PC-3 (cell line): Measurements from ENCODE around the gene HPGD. TPM values are rescaled to one million over a fixed set of nuclear protein-coding genes. Genes with fewer than 3 reads are reported as not detected.

Experiments used
- ATAC-seq: fragments of 200-7000 bp; cut with Tn5 transposase; 2 replicates; pipeline ENCODE4 v1.9.1; 2020; ENCODE audit warnings: mild to moderate bottlenecking, moderate library complexity
- BruUV-seq: library from RNA; stranded (reverse); fragments of 400-500 nt; replicated peaks from 2 replicates; lab custom pipeline; 2021; lab: Mats Ljungman, UMichigan
- CTCF ChIA-PET: fragments of 300-600 bp; sonication (Branson Sonifier 250); formaldehyde crosslinking; loops from one replicate; lab custom pipeline; 2022; ENCODE audit warnings: antibody characterized with exemption; lab: Charles Lee
- POLR2A ChIA-PET: fragments of 300-600 bp; sonication (Branson Sonifier 250); formaldehyde crosslinking; loops from one replicate; lab custom pipeline; 2022; ENCODE audit warnings: antibody characterized with exemption; ENCODE audit not compliant: unreplicated experiment; lab: Charles Lee
- DNase-seq: peaks from one replicate; pipeline ENCODE4 v3.0.0-alpha.2; 2015
- H2AFZ ChIP-seq: fragments of 300-600 bp; sonication (generic); 2 replicates; pipeline ENCODE4 v1.6.0; 2016; ENCODE audit warnings: antibody characterized with exemption, low read length
- H3F3A ChIP-seq: fragments of 300-600 bp; sonication (generic); one replicate; pipeline ENCODE4 v1.6.0; 2017; ENCODE audit warnings: antibody characterized with exemption, low read length, control low read depth, mild to moderate bottlenecking; ENCODE audit not compliant: unreplicated experiment
- H3K27ac ChIP-seq: fragments of 300-600 bp; sonication (generic); 2 replicates; pipeline ENCODE4 v1.5.1; 2016; ENCODE audit warnings: mild to moderate bottlenecking, low read length
- H3K27me3 ChIP-seq: fragments of 300-600 bp; sonication (generic); 2 replicates; pipeline ENCODE4 v1.6.1; 2016; ENCODE audit warnings: low read length, mixed read lengths
- H3K36me3 ChIP-seq: fragments of 300-600 bp; sonication (generic); 2 replicates; pipeline ENCODE4 v1.6.1; 2016; ENCODE audit warnings: low read depth, mixed run types, low read length, mixed read lengths
- H3K4me1 ChIP-seq: fragments of 300-600 bp; sonication (generic); 2 replicates; pipeline ENCODE4 v1.5.1; 2016; ENCODE audit warnings: low read length; ENCODE audit not compliant: insufficient read depth
- H3K4me2 ChIP-seq: fragments of 300-600 bp; sonication (generic); 2 replicates; pipeline ENCODE4 v1.6.0; 2016; ENCODE audit warnings: low read length
- H3K4me3 ChIP-seq: fragments of 300-600 bp; sonication (generic); 2 replicates; pipeline ENCODE4 v1.5.1; 2016; ENCODE audit warnings: mild to moderate bottlenecking, low read length, mixed read lengths
- H3K79me2 ChIP-seq: fragments of 300-600 bp; sonication (generic); 2 replicates; pipeline ENCODE4 v1.6.1; 2017; ENCODE audit warnings: low read length, mixed read lengths
- H3K9ac ChIP-seq: fragments of 300-600 bp; sonication (generic); 2 replicates; pipeline ENCODE4 v1.6.0; 2016; ENCODE audit warnings: mild to moderate bottlenecking, low read length
- H3K9me2 ChIP-seq: fragments of 300-600 bp; sonication (generic); replicated peaks from 2 replicates; pipeline ENCODE4 v1.6.1; 2016; ENCODE audit warnings: mixed run types, low read length, mixed read lengths
- H3K9me3 ChIP-seq: fragments of 300-600 bp; sonication (generic); 2 replicates; pipeline ENCODE4 v1.6.1; 2016; ENCODE audit warnings: low read length, mixed read lengths
- H4K20me1 ChIP-seq: fragments of 300-600 bp; sonication (generic); 2 replicates; pipeline ENCODE4 v1.6.1; 2016; ENCODE audit warnings: low read length, mixed read lengths
- CTCF ChIP-seq: fragments of 300-600 bp; sonication (generic); conservative IDR thresholded peaks from 2 replicates; pipeline ENCODE4 v1.5.1; 2017; ENCODE audit warnings: antibody characterized with exemption, low read depth, mild to moderate bottlenecking, low read length
- EZH2 ChIP-seq: fragments of 300-600 bp; sonication (generic); IDR thresholded peaks from one replicate; pipeline ENCODE4 v1.6.1; 2017; ENCODE audit warnings: antibody characterized with exemption, mild to moderate bottlenecking, low read length; ENCODE audit not compliant: unreplicated experiment
- EZH2phosphoT487 ChIP-seq: fragments of 300-600 bp; sonication (generic); IDR thresholded peaks from 2 replicates; pipeline ENCODE4 v1.6.1; 2018; ENCODE audit warnings: mild to moderate bottlenecking, antibody characterized with exemption, low read length, borderline replicate concordance
- intact Hi-C: fragments of 100-400 bp; cut with micrococcal nuclease; formaldehyde crosslinking; loops from 2 replicates; pipeline ENCODE4 v1.9.0; 2023
- total RNA-seq: library from RNA; depleted of rRNA; stranded (reverse); fragments of >200 nt; gene quantifications from 2 replicates; pipeline ENCODE4 v1.2.3, GENCODE V29; 2014

HPGD gene
- total RNA-seq, 1 experiment from 2014 or later = 33.5 TPM

DNA sequence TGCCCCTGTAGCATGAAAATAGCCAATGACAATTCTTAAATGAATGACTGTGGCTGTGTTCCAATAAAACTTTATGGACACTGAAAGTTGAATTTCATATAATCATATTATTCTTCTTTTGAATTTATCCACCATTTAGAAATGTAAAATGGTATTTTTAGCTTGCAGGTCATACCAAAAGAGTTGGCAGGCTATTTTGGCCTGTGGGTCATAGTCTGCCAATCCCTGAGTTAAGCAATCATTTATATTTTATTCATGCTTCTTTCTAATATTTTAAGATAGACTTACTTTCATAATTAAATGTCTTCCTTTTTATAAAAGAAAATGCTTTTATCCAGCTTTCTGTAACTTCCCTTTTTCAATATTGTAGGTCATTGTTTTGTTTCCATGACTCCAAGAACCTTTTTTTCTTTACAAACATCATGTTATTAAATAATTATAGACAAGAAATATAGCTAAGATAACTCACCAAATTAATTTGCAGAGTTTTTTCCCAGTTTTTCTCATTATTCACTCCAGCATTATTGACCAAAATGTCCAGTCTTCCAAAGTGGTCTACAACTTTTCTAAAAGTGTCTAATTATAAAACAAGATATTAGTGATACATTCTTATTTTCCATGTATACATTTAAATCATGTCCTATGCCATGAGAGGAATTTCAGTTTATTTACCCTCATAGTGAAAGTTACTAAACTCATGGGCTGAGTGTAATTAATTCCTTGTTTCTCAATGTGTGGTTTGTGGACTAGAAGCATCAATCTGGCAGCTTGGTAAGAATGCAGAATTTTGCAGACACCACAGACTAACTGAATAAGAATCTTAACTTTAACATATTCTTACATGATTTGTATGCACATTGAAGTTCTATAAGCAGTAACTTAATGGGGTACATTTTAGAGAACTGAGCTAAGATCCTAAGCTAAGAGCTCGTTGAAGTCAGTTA, 4.5 kb downstream of the HPGD start:
- Histone ChIP-seq H3K27ac (no peak overlapping the region), H3K9me2 (no peaks in the 10 kb centered on the region), H3K79me2 (no peaks in the 10 kb centered on the region), H3K27me3 (no peaks in the 10 kb centered on the region), H3K9me3 (no peaks in the 10 kb centered on the region), H3K4me3 (no peak overlapping the region), H2AFZ (no peak overlapping the region), H3K4me2 (no peak overlapping the region), H4K20me1 (no peaks in the 10 kb centered on the region), H3K9ac (no peak overlapping the region), H3K4me1 (0 out of 2 replicates have a peak, but pooled peaks cover 4% of the 10 kb centered on the region), H3K36me3 (no peaks in the 10 kb centered on the region), H3F3A (no peaks in the 10 kb centered on the region)
- ATAC-seq (no peak), DNase-seq (no peak)
- ChIA-PET CTCF (no interaction called here), POLR2A (interaction anchor here (0.6 kb wide), 1 partner anchor 12 kb away, joined by 4 read pairs; no protein-coding TSS in a partner anchor)
- no TSS peak for BruUV-seq
- intact Hi-C loops = no loop called here
- TF ChIP-seq EZH2 (no peak), CTCF (no peak), EZH2phosphoT487 (no peak)

DNA sequence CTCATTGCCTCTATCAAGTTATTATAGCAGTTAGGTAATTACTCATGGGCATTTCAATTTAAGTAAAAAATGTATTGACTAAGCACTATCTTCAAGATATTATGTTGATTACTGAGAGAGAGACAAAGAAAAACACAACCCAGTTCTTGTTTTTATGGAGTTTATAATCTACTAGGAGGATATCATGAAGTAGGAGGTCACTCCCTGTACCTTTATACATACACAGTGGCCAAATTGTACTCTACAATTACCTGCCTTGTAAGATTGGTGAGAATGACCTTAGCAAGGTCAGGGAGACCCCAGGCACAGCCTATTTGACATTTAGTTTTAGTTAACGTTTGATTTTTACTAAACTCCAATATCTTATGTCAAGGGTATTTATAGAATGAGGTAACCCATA, 5.5 kb downstream of the HPGD start:
- intact Hi-C loops = no loop called here
- H3K36me3 ChIP-seq = no peaks in the 10 kb centered on the region
- ChIA-PET POLR2A (no interaction called here), CTCF (no interaction called here)
- no peak for DNase-seq
- no TSS peak for BruUV-seq
- no peaks in the 10 kb centered on the region for H3F3A ChIP-seq
- no peak overlapping the region for H3K4me3 ChIP-seq
- H3K9me3 ChIP-seq = no peaks in the 10 kb centered on the region
- no peak overlapping the region for H2AFZ ChIP-seq
- no peak for TF ChIP-seq CTCF
- no peak for TF ChIP-seq EZH2phosphoT487
- no peak for TF ChIP-seq EZH2
- H3K27me3 ChIP-seq = no peaks in the 10 kb centered on the region
- H3K27ac ChIP-seq = no peak overlapping the region
- 0 out of 2 replicates have a peak, but pooled peaks cover 4% of the 10 kb centered on the region for H3K4me1 ChIP-seq
- ATAC-seq = no peak
- no peak overlapping the region for H3K4me2 ChIP-seq
- no peaks in the 10 kb centered on the region for H3K79me2 ChIP-seq
- H4K20me1 ChIP-seq = no peaks in the 10 kb centered on the region
- no peaks in the 10 kb centered on the region for H3K9me2 ChIP-seq
- H3K9ac ChIP-seq = no peak overlapping the region

DNA sequence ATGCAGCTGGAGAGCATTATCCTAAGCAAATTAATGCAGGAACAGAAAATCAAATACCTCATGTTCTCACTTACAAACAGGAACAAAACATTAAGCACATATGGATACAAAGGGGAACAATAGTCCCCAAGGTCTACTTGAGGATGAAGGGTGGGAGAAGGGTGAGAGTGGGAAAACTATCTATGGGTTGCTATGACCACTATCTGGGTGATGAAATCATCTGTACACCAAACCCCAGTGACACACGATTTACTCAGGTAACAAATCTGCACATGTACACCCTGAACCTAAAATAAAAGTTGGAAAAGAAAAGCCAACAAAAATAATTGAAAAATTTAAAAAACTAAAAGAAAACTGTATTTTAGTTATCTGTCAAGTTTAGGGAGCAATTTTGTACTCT, 5.9 kb downstream of the HPGD start:
- ATAC-seq = no peak
- Histone ChIP-seq H2AFZ (no peak overlapping the region), H3K27me3 (no peaks in the 10 kb centered on the region), H3K9ac (no peak overlapping the region), H3K4me2 (no peak overlapping the region), H3F3A (no peaks in the 10 kb centered on the region), H3K36me3 (no peaks in the 10 kb centered on the region), H3K4me3 (no peak overlapping the region), H3K27ac (no peak overlapping the region), H3K9me2 (no peaks in the 10 kb centered on the region), H3K4me1 (0 out of 2 replicates have a peak, but pooled peaks cover under 1% of the 10 kb centered on the region), H4K20me1 (no peaks in the 10 kb centered on the region), H3K79me2 (no peaks in the 10 kb centered on the region), H3K9me3 (no peaks in the 10 kb centered on the region)
- intact Hi-C loops = no loop called here
- ChIA-PET CTCF (no interaction called here), POLR2A (no interaction called here)
- no peak for DNase-seq
- BruUV-seq = no TSS peak
- TF ChIP-seq EZH2phosphoT487 (no peak), CTCF (no peak), EZH2 (no peak)
